Measurements from ENCODE around the gene SLC5A6.

SLC5A6 gene

DNA sequence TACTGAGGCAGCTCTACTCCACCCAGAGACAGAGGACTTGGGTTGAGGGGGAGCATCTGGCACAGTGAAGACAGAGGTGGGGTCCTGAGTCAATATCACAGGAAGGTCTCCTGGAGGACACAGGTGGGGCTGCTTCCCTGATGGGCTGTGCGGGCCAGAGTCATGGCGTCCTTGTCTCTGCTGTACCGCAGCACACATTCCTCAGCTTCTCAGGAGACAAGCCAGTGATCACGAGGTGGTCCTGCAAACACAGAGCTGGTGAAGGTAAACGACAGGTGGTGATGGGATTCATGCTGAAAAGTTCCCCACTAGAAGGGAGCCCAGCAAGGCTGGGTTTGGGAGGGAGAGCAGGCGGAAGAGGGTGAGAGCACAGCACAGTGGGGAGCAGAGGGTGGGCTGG is 53.6 kb downstream of the SLC5A6 start:
- Histone ChIP-seq H3K27ac (ENCODE audit: insufficient read depth in 1 of 2, low read depth in 1 of 2, low read length in 2 of 2, poor library complexity in 1 of 2, severe bottlenecking in 2 of 2) (no peak overlapping the region), H3K36me3 (ENCODE audit: control insufficient read depth in 4 of 4, insufficient read depth in 4 of 4, low read length in 3 of 4) (no peaks in the 10 kb centered on the region), H3K27me3 (replicated peaks in 2 of 5; ENCODE audit: control insufficient read depth in 4 of 5, insufficient read depth in 5 of 5, low read length in 4 of 5) (no peaks in the 10 kb centered on the region), H3K4me1 (ENCODE audit: control extremely low read depth in 1 of 4, control insufficient read depth in 4 of 4, insufficient read depth in 4 of 4, low read length in 3 of 4) (no peaks in the 10 kb centered on the region), H3K9me3 (ENCODE audit: control extremely low read depth in 1 of 5, control insufficient read depth in 4 of 5, insufficient read depth in 2 of 5, low read depth in 1 of 5, low read length in 4 of 5) (no peaks in the 10 kb centered on the region), H3K4me3 (ENCODE audit: control insufficient read depth in 1 of 7, extremely low read depth in 1 of 7, insufficient read depth in 4 of 7, low read depth in 2 of 7, low read length in 6 of 7) (no peak overlapping the region)
- CTCF ChIA-PET: interaction anchor here (1.0 to 2.6 kb wide), 4 partner anchors 7 to 43 kb away, joined by 3 to 11 read pairs (median 6); no protein-coding TSS in a partner anchor
- POLR2A ChIA-PET: no interaction called here
- no peak for DNase-seq
- WGBS (ENCODE audit: insufficient coverage): 92% methylated on average over 5 of the region's 6 CpGs

GRCh38 chr2:27155069-27155520 is 57.0 kb downstream of the SLC5A6 start:
- CTCF ChIA-PET: interaction anchor here (1.7 kb wide), 1 partner anchor 10 kb away, joined by 4 read pairs; no protein-coding TSS in a partner anchor
- no peaks in the 10 kb centered on the region for H3K4me1 ChIP-seq (ENCODE audit: control extremely low read depth in 1 of 4, control insufficient read depth in 4 of 4, insufficient read depth in 4 of 4, low read length in 3 of 4)
- 90% methylated on average over 8 of the region's 9 CpGs for WGBS (ENCODE audit: insufficient coverage)
- no peaks in the 10 kb centered on the region for H3K9me3 ChIP-seq (ENCODE audit: control extremely low read depth in 1 of 5, control insufficient read depth in 4 of 5, insufficient read depth in 2 of 5, low read depth in 1 of 5, low read length in 4 of 5)
- POLR2A ChIA-PET: interaction anchor here (0.6 to 1.0 kb wide), 2 partner anchors 9 to 39 kb away, joined by 3 read pairs; no protein-coding TSS in a partner anchor
- H3K4me3 ChIP-seq (ENCODE audit: control insufficient read depth in 1 of 7, extremely low read depth in 1 of 7, insufficient read depth in 4 of 7, low read depth in 2 of 7, low read length in 6 of 7): no peak overlapping the region
- H3K27me3 ChIP-seq (replicated peaks in 2 of 5; ENCODE audit: control insufficient read depth in 4 of 5, insufficient read depth in 5 of 5, low read length in 4 of 5): peaks cover 0 to 2% (median 0%) of the 10 kb centered on the region in 5 experiments
- no peak for DNase-seq
- no peak overlapping the region for H3K27ac ChIP-seq (ENCODE audit: insufficient read depth in 1 of 2, low read depth in 1 of 2, low read length in 2 of 2, poor library complexity in 1 of 2, severe bottlenecking in 2 of 2)
- no peaks in the 10 kb centered on the region for H3K36me3 ChIP-seq (ENCODE audit: control insufficient read depth in 4 of 4, insufficient read depth in 4 of 4, low read length in 3 of 4)

GRCh38 chr2:27154488-27154887 is 57.6 kb downstream of the SLC5A6 start:
- no peaks in the 10 kb centered on the region for H3K36me3 ChIP-seq (ENCODE audit: control insufficient read depth in 4 of 4, insufficient read depth in 4 of 4, low read length in 3 of 4)
- peaks cover 0 to 2% (median 0%) of the 10 kb centered on the region in 5 experiments for H3K27me3 ChIP-seq (replicated peaks in 2 of 5; ENCODE audit: control insufficient read depth in 4 of 5, insufficient read depth in 5 of 5, low read length in 4 of 5)
- 97% methylated on average over 5 of the region's 6 CpGs for WGBS (ENCODE audit: insufficient coverage)
- ChIA-PET CTCF (interaction anchor here (1.7 kb wide), 1 partner anchor 9 kb away, joined by 4 read pairs; no protein-coding TSS in a partner anchor), POLR2A (interaction anchor here (1.0 kb wide), 1 partner anchor 8 kb away, joined by 3 read pairs; no protein-coding TSS in a partner anchor)
- no peaks in the 10 kb centered on the region for H3K9me3 ChIP-seq (ENCODE audit: control extremely low read depth in 1 of 5, control insufficient read depth in 4 of 5, insufficient read depth in 2 of 5, low read depth in 1 of 5, low read length in 4 of 5)
- H3K4me1 ChIP-seq (ENCODE audit: control extremely low read depth in 1 of 4, control insufficient read depth in 4 of 4, insufficient read depth in 4 of 4, low read length in 3 of 4): no peaks in the 10 kb centered on the region
- DNase-seq: no peak
- H3K4me3 ChIP-seq (ENCODE audit: control insufficient read depth in 1 of 7, extremely low read depth in 1 of 7, insufficient read depth in 4 of 7, low read depth in 2 of 7, low read length in 6 of 7): no peak overlapping the region
- H3K27ac ChIP-seq (ENCODE audit: insufficient read depth in 1 of 2, low read depth in 1 of 2, low read length in 2 of 2, poor library complexity in 1 of 2, severe bottlenecking in 2 of 2): no peak overlapping the region

DNA sequence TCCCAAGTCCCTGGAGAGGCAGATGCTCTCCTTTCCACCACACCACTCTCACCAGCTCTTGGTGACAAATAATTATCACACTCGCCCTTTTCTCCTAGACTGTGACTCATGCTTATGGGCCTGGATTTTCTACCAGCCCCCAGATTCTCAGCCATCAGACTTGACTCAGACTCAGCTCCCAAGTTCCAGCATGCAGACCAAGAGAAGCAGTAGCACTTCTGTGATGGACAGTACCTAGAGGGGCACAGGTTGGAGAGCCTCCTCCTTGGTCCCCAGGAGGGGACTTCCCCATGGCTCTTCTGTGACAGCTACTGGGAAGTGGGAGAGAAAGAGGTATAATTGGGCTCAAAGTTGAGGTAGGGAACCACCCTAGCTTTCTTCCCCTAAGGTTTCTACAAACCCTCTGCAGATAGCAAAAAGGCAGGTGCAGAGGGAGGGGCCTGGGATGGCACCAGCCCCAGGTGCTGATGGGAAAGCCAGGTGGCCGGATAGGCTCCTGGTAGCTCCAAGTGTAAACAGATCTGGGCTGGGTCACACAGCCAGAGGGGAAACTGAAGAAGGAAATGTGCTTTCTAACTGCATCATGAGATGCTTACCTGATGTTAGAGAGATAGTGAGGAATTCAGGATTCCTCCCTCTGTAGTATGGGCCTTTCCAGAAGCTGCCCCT is 59.1 kb downstream of the SLC5A6 start:
- no peak for DNase-seq
- WGBS (ENCODE audit: insufficient coverage): 91% methylated on average over 2 of the region's 2 CpGs
- no peaks in the 10 kb centered on the region for H3K36me3 ChIP-seq (ENCODE audit: control insufficient read depth in 4 of 4, insufficient read depth in 4 of 4, low read length in 3 of 4)
- peaks cover 0 to 2% (median 0%) of the 10 kb centered on the region in 5 experiments for H3K27me3 ChIP-seq (replicated peaks in 2 of 5; ENCODE audit: control insufficient read depth in 4 of 5, insufficient read depth in 5 of 5, low read length in 4 of 5)
- no peaks in the 10 kb centered on the region for H3K4me1 ChIP-seq (ENCODE audit: control extremely low read depth in 1 of 4, control insufficient read depth in 4 of 4, insufficient read depth in 4 of 4, low read length in 3 of 4)
- POLR2A ChIA-PET: no interaction called here
- no peak overlapping the region for H3K27ac ChIP-seq (ENCODE audit: insufficient read depth in 1 of 2, low read depth in 1 of 2, low read length in 2 of 2, poor library complexity in 1 of 2, severe bottlenecking in 2 of 2)
- CTCF ChIA-PET: interaction anchor here (0.7 to 2.3 kb wide), 3 partner anchors 9 to 13 kb away, joined by 3 to 7 read pairs (median 4); no protein-coding TSS in a partner anchor
- no peaks in the 10 kb centered on the region for H3K9me3 ChIP-seq (ENCODE audit: control extremely low read depth in 1 of 5, control insufficient read depth in 4 of 5, insufficient read depth in 2 of 5, low read depth in 1 of 5, low read length in 4 of 5)
- H3K4me3 ChIP-seq (ENCODE audit: control insufficient read depth in 1 of 7, extremely low read depth in 1 of 7, insufficient read depth in 4 of 7, low read depth in 2 of 7, low read length in 6 of 7): no peak overlapping the region

GRCh38 chr2:27152102-27152795 is 59.8 kb downstream of the SLC5A6 start:
- no peak overlapping the region for H3K27ac ChIP-seq (ENCODE audit: insufficient read depth in 1 of 2, low read depth in 1 of 2, low read length in 2 of 2, poor library complexity in 1 of 2, severe bottlenecking in 2 of 2)
- no peaks in the 10 kb centered on the region for H3K9me3 ChIP-seq (ENCODE audit: control extremely low read depth in 1 of 5, control insufficient read depth in 4 of 5, insufficient read depth in 2 of 5, low read depth in 1 of 5, low read length in 4 of 5)
- H3K36me3 ChIP-seq (ENCODE audit: control insufficient read depth in 4 of 4, insufficient read depth in 4 of 4, low read length in 3 of 4): no peaks in the 10 kb centered on the region
- POLR2A ChIA-PET: no interaction called here
- no peaks in the 10 kb centered on the region for H3K4me1 ChIP-seq (ENCODE audit: control extremely low read depth in 1 of 4, control insufficient read depth in 4 of 4, insufficient read depth in 4 of 4, low read length in 3 of 4)
- H3K4me3 ChIP-seq (ENCODE audit: control insufficient read depth in 1 of 7, extremely low read depth in 1 of 7, insufficient read depth in 4 of 7, low read depth in 2 of 7, low read length in 6 of 7): no peak overlapping the region
- DNase-seq: no peak
- WGBS (ENCODE audit: insufficient coverage): 100% methylated on average over 7 of the region's 8 CpGs
- H3K27me3 ChIP-seq (replicated peaks in 2 of 5; ENCODE audit: control insufficient read depth in 4 of 5, insufficient read depth in 5 of 5, low read length in 4 of 5): peaks cover 0 to 2% (median 0%) of the 10 kb centered on the region in 5 experiments
- CTCF ChIA-PET: interaction anchor here (0.6 to 2.3 kb wide), 5 partner anchors 7 to 25 kb away, joined by 3 to 7 read pairs (median 4); no protein-coding TSS in a partner anchor

DNA sequence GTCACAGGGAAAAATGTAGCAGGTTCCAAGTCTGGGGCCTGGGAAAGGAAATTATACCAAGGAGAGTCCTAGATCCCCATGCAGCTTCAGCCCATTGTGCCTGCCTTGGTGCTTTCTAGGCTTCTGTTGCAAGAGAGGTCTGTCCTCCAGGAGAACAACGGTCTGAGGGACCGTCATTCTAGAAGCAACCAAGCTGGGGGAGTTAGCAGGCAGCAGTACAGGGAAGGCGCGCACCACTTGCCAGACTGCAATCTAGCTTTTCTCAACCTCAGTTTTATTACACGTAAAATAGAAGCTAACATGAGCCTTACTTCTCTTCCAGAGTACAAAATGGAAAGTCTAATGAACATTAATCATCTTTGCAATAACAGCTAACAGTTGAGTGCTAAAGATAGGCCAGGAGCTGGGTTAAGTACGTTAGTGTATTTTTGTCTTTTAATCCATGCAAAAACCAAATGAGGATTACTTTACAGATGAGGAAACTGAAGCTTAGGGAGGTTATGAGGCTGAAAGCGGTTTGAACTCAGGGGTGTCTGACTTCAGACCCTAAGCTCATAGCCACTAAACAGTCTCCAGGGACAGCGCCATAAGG is 61.3 kb downstream of the SLC5A6 start:
- H3K4me3 ChIP-seq (ENCODE audit: control insufficient read depth in 1 of 7, extremely low read depth in 1 of 7, insufficient read depth in 4 of 7, low read depth in 2 of 7, low read length in 6 of 7): no peak overlapping the region
- CTCF ChIA-PET: interaction anchor here (1.0 to 1.6 kb wide), 3 partner anchors 9 to 32 kb away, joined by 3 to 7 read pairs (median 3); partner anchors contain the start of gene ABHD1
- H3K36me3 ChIP-seq (ENCODE audit: control insufficient read depth in 4 of 4, insufficient read depth in 4 of 4, low read length in 3 of 4): no peaks in the 10 kb centered on the region
- POLR2A ChIA-PET: no interaction called here
- 92% methylated on average over 5 of the region's 8 CpGs for WGBS (ENCODE audit: insufficient coverage)
- peaks cover 0 to 5% (median 0%) of the 10 kb centered on the region in 5 experiments for H3K27me3 ChIP-seq (replicated peaks in 2 of 5; ENCODE audit: control insufficient read depth in 4 of 5, insufficient read depth in 5 of 5, low read length in 4 of 5)
- no peaks in the 10 kb centered on the region for H3K9me3 ChIP-seq (ENCODE audit: control extremely low read depth in 1 of 5, control insufficient read depth in 4 of 5, insufficient read depth in 2 of 5, low read depth in 1 of 5, low read length in 4 of 5)
- H3K27ac ChIP-seq (ENCODE audit: insufficient read depth in 1 of 2, low read depth in 1 of 2, low read length in 2 of 2, poor library complexity in 1 of 2, severe bottlenecking in 2 of 2): no peak overlapping the region
- DNase-seq: no peak
- no peaks in the 10 kb centered on the region for H3K4me1 ChIP-seq (ENCODE audit: control extremely low read depth in 1 of 4, control insufficient read depth in 4 of 4, insufficient read depth in 4 of 4, low read length in 3 of 4)
